SK-N-SH (cell line): ENCODE data around the gene PARP9. TPM values are rescaled to one million over a fixed set of nuclear protein-coding genes. Genes with fewer than 3 reads are reported as not detected.

Source experiments
- CTCF ChIA-PET: fragments of 300-600, 350-600 bp; formaldehyde crosslinking; extraction: SDS; loops from one replicate; lab custom pipeline; 2021; lab: Yijun Ruan, JAX
- POLR2A ChIA-PET: fragments of 350-600 bp; sonication (Branson Sonifier 250); formaldehyde crosslinking; extraction: SDS; loops from one replicate; lab custom pipeline; 2020; ENCODE audit warnings: antibody characterized with exemption, inconsistent platforms; lab: Yijun Ruan, JAX
- DNase-seq: peaks from one replicate; pipeline ENCODE4 v3.0.0; 2012
- H2AFZ ChIP-seq: fragments of 200-600 bp; sonication (generic); 2 replicates; pipeline ENCODE4 v1.8.1; 2016; ENCODE audit warnings: antibody characterized with exemption, mild to moderate bottlenecking, low read depth
- H3F3A ChIP-seq: fragments of 200-600 bp; sonication (generic); replicated peaks from 2 replicates; pipeline ENCODE3; 2016; ENCODE audit warnings: antibody characterized with exemption, mild to moderate bottlenecking; ENCODE audit not compliant: insufficient read depth
- H3K27ac ChIP-seq, 2 experiments: fragments of 200-500 bp in 1 of 2; fragments of 200-600 bp in 1 of 2; sonication (Bioruptor generic) in 1 of 2; sonication (generic), shearing (Covaris generic) in 1 of 2; 2 replicates each; pipeline versions ENCODE4 v1.5.1 to v1.6.1; 2014 to 2016; ENCODE audit warnings: low read depth in 2 of 2, inconsistent platforms in 1 of 2, low read length in 1 of 2, mild to moderate bottlenecking in 1 of 2, mixed read lengths in 1 of 2
- H3K27me3 ChIP-seq: fragments of 200-600 bp; sonication (generic), shearing (Covaris generic); 2 replicates; pipeline ENCODE4 v1.6.1; 2016; ENCODE audit warnings: mixed run types; ENCODE audit not compliant: insufficient read depth
- H3K36me3 ChIP-seq, 2 experiments: fragments of 200-500 bp in 1 of 2; fragments of 200-600 bp in 1 of 2; sonication (Bioruptor generic) in 1 of 2; sonication (generic) in 1 of 2; replicated peaks in 1 of 2; 2 replicates each; pipeline versions ENCODE3 to v1.5.1; 2014 to 2016; ENCODE audit warnings: low read length in 1 of 2, mild to moderate bottlenecking in 1 of 2; ENCODE audit not compliant: insufficient read depth in 2 of 2, control insufficient read depth in 1 of 2
- H3K4me1 ChIP-seq, 2 experiments: fragments of 200-500 bp in 1 of 2; fragments of 200-600 bp in 1 of 2; sonication (Bioruptor generic) in 1 of 2; sonication (generic), shearing (Covaris generic) in 1 of 2; 2 replicates each; pipeline versions ENCODE4 v1.5.1 to v1.6.1; 2014 to 2016; ENCODE audit warnings: low read depth in 1 of 2, low read length in 1 of 2, mixed run types in 1 of 2; ENCODE audit not compliant: insufficient read depth in 2 of 2, control insufficient read depth in 1 of 2
- H3K4me2 ChIP-seq: fragments of 200-600 bp; sonication (generic), shearing (Covaris generic); 2 replicates; pipeline ENCODE4 v1.6.1; 2017; ENCODE audit warnings: mixed run types
- H3K4me3 ChIP-seq, 2 experiments: fragments of 200-500 bp in 1 of 2; fragments of 200-600 bp in 1 of 2; sonication (Bioruptor generic) in 1 of 2; sonication (generic), shearing (Covaris generic) in 1 of 2; 2 replicates each; pipeline versions ENCODE4 v1.5.1 to v1.8.1; 2014 to 2016; ENCODE audit warnings: low read depth in 2 of 2, inconsistent platforms in 1 of 2, low read length in 1 of 2, mild to moderate bottlenecking in 1 of 2, mixed read lengths in 1 of 2, moderate library complexity in 1 of 2
- H3K79me2 ChIP-seq: fragments of 200-600 bp; sonication (generic); 2 replicates; pipeline ENCODE4 v1.8.1; 2017; ENCODE audit warnings: mild to moderate bottlenecking; ENCODE audit not compliant: insufficient read depth
- H3K9ac ChIP-seq: fragments of 200-600 bp; sonication (generic); 2 replicates; pipeline ENCODE4 v1.6.1; 2017; ENCODE audit warnings: mixed run types
- H3K9me2 ChIP-seq: fragments of 200-600 bp; sonication (generic); 2 replicates; pipeline ENCODE4 v1.6.1; 2017; ENCODE audit warnings: mixed run types
- H3K9me3 ChIP-seq: fragments of 200-600 bp; sonication (generic); 2 replicates; pipeline ENCODE4 v1.6.1; 2017; ENCODE audit warnings: mixed run types, mild to moderate bottlenecking, moderate library complexity
- H4K20me1 ChIP-seq: fragments of 200-600 bp; sonication (generic); 2 replicates; pipeline ENCODE4 v1.6.1; 2017; ENCODE audit warnings: mild to moderate bottlenecking, mixed run types; ENCODE audit not compliant: insufficient read depth
- CTCF ChIP-seq: fragments of 200-600 bp; sonication (generic); IDR thresholded peaks from 2 replicates; pipeline ENCODE4 v1.6.1; 2017; ENCODE audit warnings: antibody characterized with exemption, mild to moderate bottlenecking, moderate library complexity
- EZH2phosphoT487 ChIP-seq: fragments of 200-600 bp; sonication (generic); IDR thresholded peaks from 2 replicates; pipeline ENCODE4 v1.6.1; 2017; ENCODE audit warnings: low read depth, mixed run types, mild to moderate bottlenecking, antibody characterized with exemption, moderate library complexity, borderline replicate concordance
- IRF3 ChIP-seq: fragments of 150-350 bp; IDR thresholded peaks from 2 replicates; pipeline ENCODE4 v1.6.1; 2016; ENCODE audit warnings: mild to moderate bottlenecking, low read depth, low read length
- JUND ChIP-seq: IDR thresholded peaks from 2 replicates; pipeline ENCODE4 v1.4.0; 2012
- MEF2A ChIP-seq: IDR thresholded peaks from 2 replicates; pipeline ENCODE4 v1.4.0; 2012; ENCODE audit warnings: low read depth, borderline replicate concordance
- RCOR1 ChIP-seq: fragments of 150-350 bp; IDR thresholded peaks from 2 replicates; pipeline ENCODE4 v1.6.1; 2017; ENCODE audit warnings: antibody characterized with exemption, low read length
- RFX5 ChIP-seq: IDR thresholded peaks from 2 replicates; pipeline ENCODE4 v1.6.1; 2012; ENCODE audit warnings: mild to moderate bottlenecking, improper control_type of control experiment, low read length
- RXRA ChIP-seq: IDR thresholded peaks from 2 replicates; pipeline ENCODE4 v1.4.0; 2012; ENCODE audit warnings: low read depth, mild to moderate bottlenecking, borderline replicate concordance
- SIN3A ChIP-seq: IDR thresholded peaks from 2 replicates; pipeline ENCODE4 v1.6.1; 2012; ENCODE audit warnings: low read depth, mild to moderate bottlenecking, low read length, moderate library complexity, borderline replicate concordance
- TAF1 ChIP-seq: IDR thresholded peaks from 2 replicates; pipeline ENCODE4 v1.6.1; 2012; ENCODE audit warnings: low read depth, mild to moderate bottlenecking, low read length, moderate library complexity, borderline replicate concordance
- TCF12 ChIP-seq: IDR thresholded peaks from 2 replicates; pipeline ENCODE4 v1.4.0; 2012
- USF2 ChIP-seq: fragments of 150-350 bp; IDR thresholded peaks from 2 replicates; pipeline ENCODE4 v1.6.1; 2017; ENCODE audit warnings: antibody characterized with exemption, low read length, low read depth, borderline replicate concordance
- YY1 ChIP-seq: IDR thresholded peaks from 2 replicates; pipeline ENCODE4 v1.4.0; 2012; ENCODE audit warnings: low read depth, mild to moderate bottlenecking
- ZBTB33 ChIP-seq: IDR thresholded peaks from 2 replicates; pipeline ENCODE4 v1.4.0; 2012; ENCODE audit warnings: low read depth, borderline replicate concordance
- whole genome bisulfite sequencing: methylation state at CpG from one replicate; pipeline ENCODE4 v1.1.6; 2017; ENCODE audit warnings: low lambda C conversion rate; 5-methylcytosine and 5-hydroxymethylcytosine counted together
- polyA plus RNA-seq, 3 experiments: library from polyadenylated mRNA; depleted of rRNA; stranded (reverse); fragments of >200 nt; gene quantifications; 2 replicates each; pipeline ENCODE4 v1.2.3, GENCODE V29; 2012

PARP9 gene
- polyA plus RNA-seq, 1 of the 3 experiments (the other 2 are of a cell fraction): 13.5 TPM

- 88% methylated on average over 7 of the region's 7 CpGs for WGBS
- H3K4me3 ChIP-seq: no peak overlapping the region
- TF ChIP-seq IRF3 (no peak), TCF12 (no peak), YY1 (no peak), USF2 (no peak), RXRA (no peak), RCOR1 (no peak), MEF2A (no peak), ZBTB33 (no peak), EZH2phosphoT487 (no peak), TAF1 (no peak), JUND (no peak), RFX5 (no peak), CTCF (no peak), SIN3A (no peak)
- TF ChIP-seq, all 33 proteins: peak for 0
- no peak for DNase-seq
- Histone ChIP-seq H3K4me1 (peaks cover 0 to 6% of the 10 kb centered on the region in 2 experiments; a peak in 1 of 4 replicates), H3K27ac (no peak overlapping the region), H2AFZ (no peak overlapping the region), H3F3A (peaks cover 24% of the 10 kb centered on the region), H3K36me3 (peaks cover 23 to 27% of the 10 kb centered on the region in 2 experiments), H3K4me2 (no peak overlapping the region), H3K9me3 (no peaks in the 10 kb centered on the region), H3K79me2 (peaks cover 95% of the 10 kb centered on the region), H3K27me3 (no peaks in the 10 kb centered on the region), H3K9me2 (no peaks in the 10 kb centered on the region), H4K20me1 (peaks cover 21% of the 10 kb centered on the region), H3K9ac (no peak overlapping the region)
- ChIA-PET CTCF (interaction anchor here (1.3 kb wide), 1 partner anchor 191 kb away, joined by 3 read pairs; no protein-coding TSS in a partner anchor), POLR2A (no interaction called here)
These were observed 75.7 kb downstream of the PARP9 start for GRCh38 chr3:122488262-122488973.
